Measurements from ENCODE around the gene MAP7.
"Not testable (repeated sequence)": the region's sequence is repeated elsewhere in the genome, so short reads cannot be mapped to it uniquely, and the experiment has no call there.

The MAP7 gene

GRCh38 chr6:136550330-136551071 is at the start of gene MAP7:
TSS of gene MAP7 (minus strand) at chr6:136550422. CDS start at chr6:136550408, 14 bp downstream.
- DNase-seq: peak; percentile 68

- DNase-seq: no peak
Measured at GRCh38 chr6:136599329-136600011, 49.2 kb upstream of the MAP7 start.

- no peak for DNase-seq
Measured at GRCh38 chr6:136598048-136598447, 47.8 kb upstream of the MAP7 start.

GRCh38 chr6:136594671-136595070 is 44.4 kb upstream of the MAP7 start:
- no peak for DNase-seq

GRCh38 chr6:136593748-136594490 is 43.7 kb upstream of the MAP7 start:
- no peak for DNase-seq

- DNase-seq: no peak
Measured at GRCh38 chr6:136592930-136593673, 42.9 kb upstream of the MAP7 start.

- no peak for DNase-seq
Measured at GRCh38 chr6:136591617-136592016, 41.4 kb upstream of the MAP7 start.

GRCh38 chr6:136590846-136591245 is 40.6 kb upstream of the MAP7 start:
- DNase-seq: not testable (repeated sequence)

GRCh38 chr6:136587527-136587926 is 37.3 kb upstream of the MAP7 start:
- no peak for DNase-seq

- DNase-seq: no peak
Measured at GRCh38 chr6:136586295-136586694, 36.1 kb upstream of the MAP7 start.

GRCh38 chr6:136585523-136585922 is 35.3 kb upstream of the MAP7 start:
- DNase-seq: not testable (repeated sequence)

- DNase-seq: not testable (repeated sequence)
Measured at GRCh38 chr6:136584290-136584689, 34.1 kb upstream of the MAP7 start.

GRCh38 chr6:136582711-136583471 is 32.7 kb upstream of the MAP7 start:
- peak; percentile 18 for DNase-seq

- DNase-seq: no peak
Measured at GRCh38 chr6:136579800-136580199, 29.6 kb upstream of the MAP7 start.

- no peak for DNase-seq
Measured at GRCh38 chr6:136576821-136577220, 26.6 kb upstream of the MAP7 start.

- DNase-seq: no peak
Measured at GRCh38 chr6:136571496-136571895, 21.3 kb upstream of the MAP7 start.

- DNase-seq: no peak
Measured at GRCh38 chr6:136571065-136571464, 20.8 kb upstream of the MAP7 start.

- DNase-seq: no peak
Measured at GRCh38 chr6:136568129-136568528, 17.9 kb upstream of the MAP7 start.

GRCh38 chr6:136567688-136568087 is 17.5 kb upstream of the MAP7 start:
- no peak for DNase-seq

- DNase-seq: no peak
Measured at GRCh38 chr6:136566851-136567250, 16.6 kb upstream of the MAP7 start.

GRCh38 chr6:136566007-136566487 is 15.8 kb upstream of the MAP7 start:
- DNase-seq: no peak

- DNase-seq: no peak
Measured at GRCh38 chr6:136564180-136564579, 14.0 kb upstream of the MAP7 start.
